Femur (tissue), 1 donor: ENCODE data around the gene ESRRB.
"Not testable (repeated sequence)": the region's sequence is repeated elsewhere in the genome, so short reads cannot be mapped to it uniquely, and the experiment has no call there.

Experiments used
- DNase-seq: peaks from one replicate; pipeline ENCODE4 v3.0.0-alpha.2; 2017

Gene ESRRB

GRCh38 chr14:76498463-76498935 lies 122.6 kb downstream of the ESRRB start:
- no peak for DNase-seq

GRCh38 chr14:76498976-76499375 lies 123.0 kb downstream of the ESRRB start:
- no peak for DNase-seq

- DNase-seq: no peak
Observed at GRCh38 chr14:76499399-76499798, 123.5 kb downstream of the ESRRB start.

- peak; percentile 58 for DNase-seq
Observed at GRCh38 chr14:76500011-76500410, 124.1 kb downstream of the ESRRB start.

GRCh38 chr14:76500480-76500879 lies 124.5 kb downstream of the ESRRB start:
- DNase-seq: no peak

GRCh38 chr14:76501156-76501720 lies 125.3 kb downstream of the ESRRB start:
- DNase-seq: no peak

GRCh38 chr14:76502219-76502618 lies 126.3 kb downstream of the ESRRB start:
- no peak for DNase-seq

- DNase-seq: no peak
Observed at GRCh38 chr14:76502638-76503037, 126.7 kb downstream of the ESRRB start.

GRCh38 chr14:76509311-76509710 lies 133.4 kb downstream of the ESRRB start:
- DNase-seq: no peak

- DNase-seq: no peak
Observed at GRCh38 chr14:76510181-76510580, 134.2 kb downstream of the ESRRB start.

GRCh38 chr14:76514213-76514998 lies 138.5 kb downstream of the ESRRB start:
- no peak for DNase-seq

- DNase-seq: no peak
Observed at GRCh38 chr14:76516884-76517283, 140.9 kb downstream of the ESRRB start.

- DNase-seq: no peak
Observed at GRCh38 chr14:76518366-76518765, 142.4 kb downstream of the ESRRB start.

- no peak for DNase-seq
Observed at GRCh38 chr14:76525106-76525821, 149.3 kb downstream of the ESRRB start.

GRCh38 chr14:76531085-76531484 lies 155.1 kb downstream of the ESRRB start:
- no peak for DNase-seq

- DNase-seq: no peak
Observed at GRCh38 chr14:76531821-76532318, 155.9 kb downstream of the ESRRB start.

GRCh38 chr14:76536636-76537035 lies 160.7 kb downstream of the ESRRB start:
- DNase-seq: not testable (repeated sequence)

- DNase-seq: no peak
Observed at GRCh38 chr14:76537906-76538647, 162.1 kb downstream of the ESRRB start.

GRCh38 chr14:76538648-76539008 lies 162.7 kb downstream of the ESRRB start:
- DNase-seq: no peak

GRCh38 chr14:76539130-76539529 lies 163.2 kb downstream of the ESRRB start:
- no peak for DNase-seq

GRCh38 chr14:76541594-76542219 lies 165.8 kb downstream of the ESRRB start:
- DNase-seq: peak; percentile 38

- DNase-seq: no peak
Observed at GRCh38 chr14:76546426-76547221, 170.7 kb downstream of the ESRRB start.
